ENCODE measurements around the gene PALM. TPM values are rescaled to one million over a fixed set of nuclear protein-coding genes. Genes with fewer than 3 reads are reported as not detected.
A peak's percentile ranks its signal among the peaks of the same experiment; 100 is the strongest.

Gene PALM
- total RNA-seq, 1 donor from 2014 or later = 60.0 TPM

- Histone ChIP-seq H3K4me2 (ENCODE audit: low read length) (no peak overlapping the region), H4K20me1 (ENCODE audit: insufficient read depth, low read length) (peaks cover 9% of the 10 kb centered on the region), H3K9me3 (ENCODE audit: insufficient read depth, low read depth, low read length) (no peaks in the 10 kb centered on the region), H3K79me2 (ENCODE audit: insufficient read depth, low read length) (no peaks in the 10 kb centered on the region), H2AFZ (ENCODE audit: low read depth, low read length) (no peak overlapping the region), H3K4me3 (ENCODE audit: insufficient read depth, low read depth, low read length) (no peak overlapping the region), H3K9ac (ENCODE audit: low read length) (no peak overlapping the region), H3K4me1 (ENCODE audit: insufficient read depth, low read length) (no peaks in the 10 kb centered on the region), H3K36me3 (ENCODE audit: insufficient read depth, low read length) (no peaks in the 10 kb centered on the region), H3K27ac (ENCODE audit: low read depth, low read length) (no peak overlapping the region), H3K27me3 (ENCODE audit: insufficient read depth, low read length) (no peaks in the 10 kb centered on the region)
- no peaks in the 10 kb centered on the region for H3K9me3 Mint-ChIP-seq (ENCODE audit: unreplicated experiment)
- FAIRE-seq (no peak), DNase-seq (ENCODE audit: low read depth) (no peak)
- H3K27ac Mint-ChIP-seq (ENCODE audit: unreplicated experiment) = no peak overlapping the region
- no peak overlapping the region for H3K4me3 Mint-ChIP-seq (ENCODE audit: unreplicated experiment)
- no peaks in the 10 kb centered on the region for H3K27me3 Mint-ChIP-seq (ENCODE audit: low read depth, unreplicated experiment)
- H3K4me1 Mint-ChIP-seq (ENCODE audit: low read depth, unreplicated experiment) = no peaks in the 10 kb centered on the region
- peaks cover 15% of the 10 kb centered on the region for H3K36me3 Mint-ChIP-seq (ENCODE audit: low read depth, unreplicated experiment)
- TF ChIP-seq CTCF (IDR thresholded peaks at IDR 0.05; ENCODE audit: insufficient read depth, low read depth, low read length) (no peak), EZH2 (IDR thresholded peaks at IDR 0.05; ENCODE audit: insufficient read depth, low read length) (no peak)
These were observed 22.3 kb downstream of the PALM start for GRCh38 chr19:731000-731399.

GRCh38 chr19:732148-733069 is 23.7 kb downstream of the PALM start:
- no peak overlapping the region for H3K27ac Mint-ChIP-seq (ENCODE audit: unreplicated experiment)
- H3K27ac ChIP-seq (ENCODE audit: low read depth, low read length) = no peak overlapping the region
- H3K9me3 ChIP-seq (ENCODE audit: insufficient read depth, low read depth, low read length) = no peaks in the 10 kb centered on the region
- H3K36me3 ChIP-seq (ENCODE audit: insufficient read depth, low read length) = no peaks in the 10 kb centered on the region
- H3K4me2 ChIP-seq (ENCODE audit: low read length) = no peak overlapping the region
- no peak overlapping the region for H3K4me3 Mint-ChIP-seq (ENCODE audit: unreplicated experiment)
- H3K36me3 Mint-ChIP-seq (ENCODE audit: low read depth, unreplicated experiment) = peaks cover 12% of the 10 kb centered on the region
- H3K9ac ChIP-seq (ENCODE audit: low read length) = no peak overlapping the region
- H3K79me2 ChIP-seq (ENCODE audit: insufficient read depth, low read length) = no peaks in the 10 kb centered on the region
- H4K20me1 ChIP-seq (ENCODE audit: insufficient read depth, low read length) = peaks cover 3% of the 10 kb centered on the region
- DNase-seq (ENCODE audit: low read depth) = no peak
- no peaks in the 10 kb centered on the region for H3K9me3 Mint-ChIP-seq (ENCODE audit: unreplicated experiment)
- TF ChIP-seq EZH2 (IDR thresholded peaks at IDR 0.05; ENCODE audit: insufficient read depth, low read length) = no peak
- no peaks in the 10 kb centered on the region for H3K27me3 ChIP-seq (ENCODE audit: insufficient read depth, low read length)
- H3K27me3 Mint-ChIP-seq (ENCODE audit: low read depth, unreplicated experiment) = no peaks in the 10 kb centered on the region
- H2AFZ ChIP-seq (ENCODE audit: low read depth, low read length) = no peak overlapping the region
- no peak for FAIRE-seq
- no peaks in the 10 kb centered on the region for H3K4me1 Mint-ChIP-seq (ENCODE audit: low read depth, unreplicated experiment)
- H3K4me1 ChIP-seq (ENCODE audit: insufficient read depth, low read length) = no peaks in the 10 kb centered on the region
- no peak overlapping the region for H3K4me3 ChIP-seq (ENCODE audit: insufficient read depth, low read depth, low read length)

GRCh38 chr19:734716-735115 is 26.0 kb downstream of the PALM start:
- no peaks in the 10 kb centered on the region for H3K36me3 ChIP-seq (ENCODE audit: insufficient read depth, low read length)
- no peaks in the 10 kb centered on the region for H3K4me1 Mint-ChIP-seq (ENCODE audit: low read depth, unreplicated experiment)
- DNase-seq (ENCODE audit: low read depth) = no peak
- H4K20me1 ChIP-seq (ENCODE audit: insufficient read depth, low read length) = no peaks in the 10 kb centered on the region
- no peaks in the 10 kb centered on the region for H3K27me3 Mint-ChIP-seq (ENCODE audit: low read depth, unreplicated experiment)
- no peak overlapping the region for H2AFZ ChIP-seq (ENCODE audit: low read depth, low read length)
- no peaks in the 10 kb centered on the region for H3K9me3 ChIP-seq (ENCODE audit: insufficient read depth, low read depth, low read length)
- peaks cover 12% of the 10 kb centered on the region for H3K36me3 Mint-ChIP-seq (ENCODE audit: low read depth, unreplicated experiment)
- H3K27ac Mint-ChIP-seq (ENCODE audit: unreplicated experiment) = peak overlapping the region; percentile 62
- H3K4me3 Mint-ChIP-seq (ENCODE audit: unreplicated experiment) = no peak overlapping the region
- no peak for TF ChIP-seq CTCF (IDR thresholded peaks at IDR 0.05; ENCODE audit: insufficient read depth, low read depth, low read length)
- no peak for TF ChIP-seq EZH2 (IDR thresholded peaks at IDR 0.05; ENCODE audit: insufficient read depth, low read length)
- H3K4me3 ChIP-seq (ENCODE audit: insufficient read depth, low read depth, low read length) = no peak overlapping the region
- no peak for FAIRE-seq
- no peaks in the 10 kb centered on the region for H3K27me3 ChIP-seq (ENCODE audit: insufficient read depth, low read length)
- H3K4me2 ChIP-seq (ENCODE audit: low read length) = no peak overlapping the region
- H3K4me1 ChIP-seq (ENCODE audit: insufficient read depth, low read length) = no peaks in the 10 kb centered on the region
- H3K27ac ChIP-seq (ENCODE audit: low read depth, low read length) = no peak overlapping the region
- no peaks in the 10 kb centered on the region for H3K9me3 Mint-ChIP-seq (ENCODE audit: unreplicated experiment)
- no peak overlapping the region for H3K9ac ChIP-seq (ENCODE audit: low read length)
- no peaks in the 10 kb centered on the region for H3K79me2 ChIP-seq (ENCODE audit: insufficient read depth, low read length)
